Keratinocyte (primary cell): ENCODE data around the gene KCNQ1OT1.

Experiments
- EZH2 ChIP-seq: IDR thresholded peaks from one replicate; pipeline ENCODE4 v1.6.1; 2012; ENCODE audit warnings: inconsistent platforms, mild to moderate bottlenecking, low read length, moderate library complexity
- TF ChIP-seq, protein P1 (sequence below), 3 experiments: IDR thresholded peaks in 1 of 3; conservative IDR thresholded peaks in 1 of 3; optimal IDR thresholded peaks in 1 of 3; 2 replicates in 2 of 3; 3 replicates in 1 of 3; pipeline versions ENCODE3 to v1.5.1; 2011; ENCODE audit warnings: low read length in 3 of 3, mild to moderate bottlenecking in 3 of 3, moderate library complexity in 2 of 3, control low read depth in 1 of 3, inconsistent platforms in 1 of 3; ENCODE audit not compliant: insufficient read depth in 2 of 3; ENCODE audit errors: extremely low read depth in 1 of 3

DNA sequence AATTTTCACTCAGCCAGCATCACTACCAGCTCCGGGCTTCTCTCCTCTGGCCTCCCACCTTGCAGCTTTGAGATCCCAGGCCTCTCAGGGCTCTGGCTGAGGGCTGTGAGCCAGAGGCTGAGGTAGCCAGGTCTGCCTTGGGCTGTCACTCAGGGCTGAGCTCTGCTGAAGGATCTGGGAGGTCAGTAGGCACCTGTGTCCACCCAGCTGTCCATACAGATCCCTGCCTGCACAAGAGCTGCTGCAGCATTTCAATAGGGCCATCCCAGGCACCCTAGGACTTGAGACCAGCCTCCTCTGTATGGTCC is 12.6 kb downstream of the KCNQ1OT1 start:
- TF ChIP-seq, protein P1, sequence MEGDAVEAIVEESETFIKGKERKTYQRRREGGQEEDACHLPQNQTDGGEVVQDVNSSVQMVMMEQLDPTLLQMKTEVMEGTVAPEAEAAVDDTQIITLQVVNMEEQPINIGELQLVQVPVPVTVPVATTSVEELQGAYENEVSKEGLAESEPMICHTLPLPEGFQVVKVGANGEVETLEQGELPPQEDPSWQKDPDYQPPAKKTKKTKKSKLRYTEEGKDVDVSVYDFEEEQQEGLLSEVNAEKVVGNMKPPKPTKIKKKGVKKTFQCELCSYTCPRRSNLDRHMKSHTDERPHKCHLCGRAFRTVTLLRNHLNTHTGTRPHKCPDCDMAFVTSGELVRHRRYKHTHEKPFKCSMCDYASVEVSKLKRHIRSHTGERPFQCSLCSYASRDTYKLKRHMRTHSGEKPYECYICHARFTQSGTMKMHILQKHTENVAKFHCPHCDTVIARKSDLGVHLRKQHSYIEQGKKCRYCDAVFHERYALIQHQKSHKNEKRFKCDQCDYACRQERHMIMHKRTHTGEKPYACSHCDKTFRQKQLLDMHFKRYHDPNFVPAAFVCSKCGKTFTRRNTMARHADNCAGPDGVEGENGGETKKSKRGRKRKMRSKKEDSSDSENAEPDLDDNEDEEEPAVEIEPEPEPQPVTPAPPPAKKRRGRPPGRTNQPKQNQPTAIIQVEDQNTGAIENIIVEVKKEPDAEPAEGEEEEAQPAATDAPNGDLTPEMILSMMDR (optimal IDR thresholded peaks at IDR 0.05 in 1 of 3, IDR thresholded peaks at IDR 0.05 in 1 of 3, conservative IDR thresholded peaks at IDR 0.05 in 1 of 3; ENCODE audit: extremely low read depth in 1 of 3, insufficient read depth in 2 of 3, low read length in 3 of 3): no peak
- no peak for TF ChIP-seq EZH2
